Measurements from ENCODE around the gene LSM5. TPM values are rescaled to one million over a fixed set of nuclear protein-coding genes. Genes with fewer than 3 reads are reported as not detected.
"Not testable (repeated sequence)": the region's sequence is repeated elsewhere in the genome, so short reads cannot be mapped to it uniquely, and the experiment has no call there.

LSM5 gene
- total and polyA plus RNA-seq, 7 donors = 19.6 to 108 (median 44.3) TPM

DNA sequence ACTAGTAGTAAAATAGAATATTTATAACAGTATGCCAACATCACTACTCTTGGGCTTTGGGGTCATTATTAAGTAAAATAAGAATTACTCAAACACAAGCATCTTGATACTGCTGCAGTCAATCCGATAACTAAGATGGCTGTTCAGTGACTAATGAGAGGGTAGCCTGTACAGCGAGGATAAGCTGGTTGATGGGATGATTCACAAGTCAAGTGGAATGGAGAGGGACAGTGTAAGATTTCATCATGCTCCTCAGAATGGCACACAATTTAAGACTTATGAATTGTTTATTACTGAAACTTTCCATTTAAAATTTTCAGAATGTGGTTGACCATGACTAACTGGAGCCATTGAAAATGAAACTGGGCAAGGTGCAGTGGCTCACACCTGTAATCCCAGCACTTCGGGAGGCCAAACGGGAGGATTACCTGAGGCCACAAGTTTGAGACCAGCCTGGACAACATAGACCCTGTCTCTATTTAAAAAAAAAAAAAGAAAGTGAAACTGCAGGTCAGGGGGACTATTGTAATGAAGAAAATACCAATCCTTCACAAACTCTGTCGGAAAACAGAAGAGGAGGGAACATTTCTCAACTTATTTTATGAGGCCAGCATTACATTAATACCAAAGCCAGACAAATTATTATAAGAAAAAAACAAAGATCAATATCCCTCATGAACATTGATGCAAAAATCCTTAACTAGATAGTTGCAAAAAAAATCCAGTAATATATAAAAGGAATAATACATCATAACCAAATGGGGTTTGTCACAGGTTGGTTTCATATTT lies 16.3 kb upstream of the LSM5 start:
- Histone ChIP-seq H3K4me3 (no peak overlapping the region), H3K27me3 (ENCODE audit: insufficient read depth in 3 of 3, low read length in 2 of 3) (no peaks in the 10 kb centered on the region), H3K27ac (peak overlapping the region; percentile 27), H3K4me1 (peaks cover 17% of the 10 kb centered on the region), H3K9me3 (no peaks in the 10 kb centered on the region), H3K36me3 (ENCODE audit: insufficient read depth in 1 of 2, low read depth in 1 of 2) (no peaks in the 10 kb centered on the region)
- no peak for DNase-seq
- WGBS, 3 donors = 88 to 93% (median 89%) methylated on average over 5 of the region's 5 CpGs
- ATAC-seq = peak; percentile 81 to 95 (median 92)
- intact Hi-C loops (cut with DNase I) = no loop called here
- TF ChIP-seq, protein P1, sequence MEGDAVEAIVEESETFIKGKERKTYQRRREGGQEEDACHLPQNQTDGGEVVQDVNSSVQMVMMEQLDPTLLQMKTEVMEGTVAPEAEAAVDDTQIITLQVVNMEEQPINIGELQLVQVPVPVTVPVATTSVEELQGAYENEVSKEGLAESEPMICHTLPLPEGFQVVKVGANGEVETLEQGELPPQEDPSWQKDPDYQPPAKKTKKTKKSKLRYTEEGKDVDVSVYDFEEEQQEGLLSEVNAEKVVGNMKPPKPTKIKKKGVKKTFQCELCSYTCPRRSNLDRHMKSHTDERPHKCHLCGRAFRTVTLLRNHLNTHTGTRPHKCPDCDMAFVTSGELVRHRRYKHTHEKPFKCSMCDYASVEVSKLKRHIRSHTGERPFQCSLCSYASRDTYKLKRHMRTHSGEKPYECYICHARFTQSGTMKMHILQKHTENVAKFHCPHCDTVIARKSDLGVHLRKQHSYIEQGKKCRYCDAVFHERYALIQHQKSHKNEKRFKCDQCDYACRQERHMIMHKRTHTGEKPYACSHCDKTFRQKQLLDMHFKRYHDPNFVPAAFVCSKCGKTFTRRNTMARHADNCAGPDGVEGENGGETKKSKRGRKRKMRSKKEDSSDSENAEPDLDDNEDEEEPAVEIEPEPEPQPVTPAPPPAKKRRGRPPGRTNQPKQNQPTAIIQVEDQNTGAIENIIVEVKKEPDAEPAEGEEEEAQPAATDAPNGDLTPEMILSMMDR (IDR thresholded peaks at IDR 0.05) = no peak

- no peaks in the 10 kb centered on the region for H3K27me3 ChIP-seq (ENCODE audit: insufficient read depth in 3 of 3, low read length in 2 of 3)
- no peaks in the 10 kb centered on the region for H3K36me3 ChIP-seq (ENCODE audit: insufficient read depth in 1 of 2, low read depth in 1 of 2)
- H3K4me3 ChIP-seq = no peak overlapping the region
- DNase-seq = no peak
- no peak for ATAC-seq
- peaks cover 28% of the 10 kb centered on the region for H3K4me1 ChIP-seq
- 68 to 72% (median 68%) methylated on average over 4 of the region's 4 CpGs for WGBS, 3 donors
- intact Hi-C loops (cut with DNase I) = no loop called here
- no peak overlapping the region for H3K27ac ChIP-seq
- H3K9me3 ChIP-seq = no peaks in the 10 kb centered on the region
- TF ChIP-seq, protein P1 (IDR thresholded peaks at IDR 0.05) = no peak
These were observed 12.5 kb upstream of the LSM5 start for GRCh38 chr7:32502728-32503127.

DNA sequence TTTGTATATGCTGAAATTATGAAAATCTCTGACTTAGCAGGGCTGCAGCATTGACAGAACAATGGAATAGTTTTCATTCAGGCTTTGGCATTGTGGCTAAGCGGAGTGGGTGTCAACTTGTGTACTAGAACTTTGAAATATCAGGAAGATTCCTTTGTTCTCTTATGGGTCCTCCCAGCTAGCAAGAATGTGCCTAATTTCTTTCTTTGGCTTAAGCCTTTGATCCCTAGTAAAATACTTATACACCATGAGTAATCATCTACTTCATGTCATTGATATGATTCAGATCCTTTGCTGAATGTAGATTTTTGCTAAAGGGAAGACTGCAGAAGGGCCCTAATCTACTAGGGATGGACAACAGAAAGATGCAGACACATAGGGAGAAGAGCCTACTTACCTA lies 11.3 kb upstream of the LSM5 start:
- 39 to 85% (median 74%) methylated on average over 1 of the region's 1 CpG for WGBS, 3 donors
- Histone ChIP-seq H3K27me3 (ENCODE audit: insufficient read depth in 3 of 3, low read length in 2 of 3) (no peaks in the 10 kb centered on the region), H3K4me1 (peaks cover 30% of the 10 kb centered on the region), H3K9me3 (no peaks in the 10 kb centered on the region), H3K27ac (peak overlapping the region; percentile 51), H3K36me3 (ENCODE audit: insufficient read depth in 1 of 2, low read depth in 1 of 2) (no peaks in the 10 kb centered on the region), H3K4me3 (peak overlapping the region; percentile 2)
- intact Hi-C loops (cut with DNase I) = no loop called here
- ATAC-seq (peak in 1 of 4 donors; percentile 45), DNase-seq (no peak)
- TF ChIP-seq, protein P1 (IDR thresholded peaks at IDR 0.05) = no peak

DNA sequence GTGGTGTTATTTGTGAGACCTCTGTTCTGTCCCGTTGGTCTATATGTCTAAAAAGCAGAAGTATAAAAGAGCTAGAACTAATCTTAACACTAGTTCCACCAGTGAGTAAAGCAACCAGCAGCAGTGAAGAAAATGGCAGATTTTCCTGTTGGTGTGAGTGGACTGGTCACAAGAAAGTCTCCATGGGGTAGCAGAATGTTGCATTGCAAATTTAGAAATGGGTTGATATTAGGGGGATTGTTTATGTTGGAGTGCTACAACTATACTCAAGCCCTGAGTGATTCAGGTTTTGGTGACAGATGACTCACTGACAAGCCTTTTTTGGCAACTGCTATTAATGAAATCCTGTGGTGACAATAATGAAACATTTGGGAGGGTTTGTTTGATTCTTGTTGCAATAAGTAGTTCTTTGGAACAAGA lies 10.8 kb upstream of the LSM5 start:
- ATAC-seq (peak; percentile 57 to 83 (median 66)), DNase-seq (no peak)
- WGBS, 3 donors = 57 to 73% (median 67%) methylated on average over 1 of the region's 1 CpG
- TF ChIP-seq, protein P1 (IDR thresholded peaks at IDR 0.05) = no peak
- Histone ChIP-seq H3K9me3 (no peaks in the 10 kb centered on the region), H3K4me1 (peaks cover 33% of the 10 kb centered on the region), H3K27me3 (ENCODE audit: insufficient read depth in 3 of 3, low read length in 2 of 3) (no peaks in the 10 kb centered on the region), H3K27ac (peak overlapping the region; percentile 51), H3K4me3 (peak overlapping the region; percentile 2), H3K36me3 (ENCODE audit: insufficient read depth in 1 of 2, low read depth in 1 of 2) (no peaks in the 10 kb centered on the region)
- intact Hi-C loops (cut with DNase I) = no loop called here

GRCh38 chr7:32500216-32500615 lies 10.0 kb upstream of the LSM5 start:
- H3K9me3 ChIP-seq; H3K4me3 ChIP-seq; DNase-seq; H3K27me3 ChIP-seq (ENCODE audit: insufficient read depth in 3 of 3, low read length in 2 of 3); intact Hi-C loops (cut with DNase I); H3K36me3 ChIP-seq (ENCODE audit: insufficient read depth in 1 of 2, low read depth in 1 of 2); ATAC-seq: not testable (repeated sequence)
- Histone ChIP-seq H3K27ac (peak overlapping the region; percentile 51), H3K4me1 (peaks cover 33% of the 10 kb centered on the region)
- WGBS, 3 donors = 96 to 100% (median 98%) methylated on average over 1 of the region's 1 CpG

- intact Hi-C loops (cut with DNase I); H3K36me3 ChIP-seq (ENCODE audit: insufficient read depth in 1 of 2, low read depth in 1 of 2); H3K9me3 ChIP-seq; H3K4me3 ChIP-seq; H3K27ac ChIP-seq; H3K27me3 ChIP-seq (ENCODE audit: insufficient read depth in 3 of 3, low read length in 2 of 3); DNase-seq; ATAC-seq: not testable (repeated sequence)
- H3K4me1 ChIP-seq = peaks cover 33% of the 10 kb centered on the region
- WGBS, 3 donors = 91 to 96% (median 91%) methylated on average over 2 of the region's 2 CpGs
These were observed 9.6 kb upstream of the LSM5 start for GRCh38 chr7:32499755-32500154.

Data from psoas muscle (tissue), 8 donors.